ENCODE data around the gene PROSER3. TPM values are rescaled to one million over a fixed set of nuclear protein-coding genes. Genes with fewer than 3 reads are reported as not detected.

The PROSER3 gene
- total RNA-seq = 10 to 100 TPM in 1 of 4 donors, 1 to 10 TPM in 3; 1.0 to 52.6 (median 4.1) TPM

GRCh38 chr19:35757749-35758608 lies at the start of gene PROSER3:
Gene PROSER3 (plus strand): TSS chr19:35758176. CDS start chr19:35758216, 40 bp downstream.
- Histone ChIP-seq H3K9me3 (no peaks in the 10 kb centered on the region), H3K27ac (peak within 1 kb of the TSS; percentile 98 to 99), H3K27me3 (no peaks in the 10 kb centered on the region), H3K36me3 (no peaks in the 10 kb centered on the region), H3K4me1 (peaks cover 0 to 17% of the 10 kb centered on the region in 2 donors), H3K4me3 (peak within 1 kb of the TSS; percentile 94 to 96)
- peak; percentile 99 for DNase-seq
- TF ChIP-seq CTCF (IDR thresholded peaks at IDR 0.05) (no peak), POLR2A (IDR thresholded peaks at IDR 0.05) (peak; percentile 26 to 89)
- intact Hi-C loops (cut with DNase I; ENCODE audit: low total_unique reads) = no loop called here

- Histone ChIP-seq H3K27me3 (no peaks in the 10 kb centered on the region), H3K4me1 (no peaks in the 10 kb centered on the region), H3K27ac (no peak overlapping the region), H3K36me3 (no peaks in the 10 kb centered on the region), H3K4me3 (no peak overlapping the region), H3K9me3 (no peaks in the 10 kb centered on the region)
- intact Hi-C loops (cut with DNase I; ENCODE audit: low total_unique reads) = no loop called here
- DNase-seq = no peak
- no peak for TF ChIP-seq POLR2A (IDR thresholded peaks at IDR 0.05)
- TF ChIP-seq CTCF (IDR thresholded peaks at IDR 0.05) = no peak
Measured at GRCh38 chr19:35708391-35708790, 49.6 kb upstream of the PROSER3 start.

- Histone ChIP-seq H3K36me3 (no peaks in the 10 kb centered on the region), H3K4me3 (no peak overlapping the region), H3K27me3 (no peaks in the 10 kb centered on the region), H3K4me1 (peaks cover 7 to 9% of the 10 kb centered on the region in 2 donors), H3K27ac (no peak overlapping the region), H3K9me3 (no peaks in the 10 kb centered on the region)
- intact Hi-C loops (cut with DNase I; ENCODE audit: low total_unique reads) = loop anchor here (10.0 kb wide), 1 partner anchor 166 kb away; the partner anchor contains the start of gene TMEM147
- DNase-seq = no peak
- TF ChIP-seq POLR2A (IDR thresholded peaks at IDR 0.05) (no peak), CTCF (IDR thresholded peaks at IDR 0.05) (no peak)
Measured at GRCh38 chr19:35710784-35711723, 46.9 kb upstream of the PROSER3 start.

GRCh38 chr19:35712567-35713505 lies 45.1 kb upstream of the PROSER3 start:
- DNase-seq = no peak
- intact Hi-C loops (cut with DNase I; ENCODE audit: low total_unique reads) = loop anchor here (10.0 kb wide), 1 partner anchor 168 kb away; the partner anchor contains the start of gene TMEM147
- H3K9me3 ChIP-seq = no peaks in the 10 kb centered on the region
- TF ChIP-seq POLR2A (IDR thresholded peaks at IDR 0.05) (no peak), CTCF (IDR thresholded peaks at IDR 0.05) (no peak)
- H3K36me3 ChIP-seq = no peaks in the 10 kb centered on the region
- H3K27me3 ChIP-seq = no peaks in the 10 kb centered on the region
- no peak overlapping the region for H3K27ac ChIP-seq
- H3K4me1 ChIP-seq = peaks cover 8 to 11% of the 10 kb centered on the region in 2 donors
- no peak overlapping the region for H3K4me3 ChIP-seq

All from uterus (tissue), 4 donors.